ENCODE results near the gene ALOX5AP.
A peak's percentile ranks its signal among the peaks of the same experiment; 100 is the strongest.

Gene ALOX5AP

GRCh38 chr13:30735025-30735871, at the start of gene ALOX5AP:
ALOX5AP (plus strand) TSS chr13:30735543; CDS start chr13:30735606, 63 bp downstream.
- DNase-seq (ENCODE audit: low read depth in 2 of 2) = no peak
- no peak for TF ChIP-seq CTCF (IDR thresholded peaks at IDR 0.05; ENCODE audit: low read depth, low read length)
- no peak within 1 kb of the TSS for H3K4me3 ChIP-seq (replicated peaks in 1 of 2; ENCODE audit: low read depth in 2 of 2, low read length in 2 of 2)

GRCh38 chr13:30685987-30686386, 49.4 kb upstream of the ALOX5AP start:
- no peak for TF ChIP-seq CTCF (IDR thresholded peaks at IDR 0.05; ENCODE audit: low read depth, low read length)
- DNase-seq (ENCODE audit: low read depth in 2 of 2) = no peak
- no peak overlapping the region for H3K4me3 ChIP-seq (replicated peaks in 1 of 2; ENCODE audit: low read depth in 2 of 2, low read length in 2 of 2)

GRCh38 chr13:30687601-30688000, 47.7 kb upstream of the ALOX5AP start:
- no peak for TF ChIP-seq CTCF (IDR thresholded peaks at IDR 0.05; ENCODE audit: low read depth, low read length)
- H3K4me3 ChIP-seq (replicated peaks in 1 of 2; ENCODE audit: low read depth in 2 of 2, low read length in 2 of 2) = no peak overlapping the region
- DNase-seq (ENCODE audit: low read depth in 2 of 2) = no peak

GRCh38 chr13:30689752-30690151, 45.6 kb upstream of the ALOX5AP start:
- no peak for TF ChIP-seq CTCF (IDR thresholded peaks at IDR 0.05; ENCODE audit: low read depth, low read length)
- DNase-seq (ENCODE audit: low read depth in 2 of 2) = no peak
- peak overlapping the region in 1 of 2 donors; percentile 57 for H3K4me3 ChIP-seq (replicated peaks in 1 of 2; ENCODE audit: low read depth in 2 of 2, low read length in 2 of 2)

- H3K4me3 ChIP-seq (replicated peaks in 1 of 2; ENCODE audit: low read depth in 2 of 2, low read length in 2 of 2) = peak overlapping the region; percentile 35 to 57
- peak; percentile 96 to 99 for DNase-seq (ENCODE audit: low read depth in 2 of 2)
- TF ChIP-seq CTCF (IDR thresholded peaks at IDR 0.05; ENCODE audit: low read depth, low read length) = no peak
Observed at GRCh38 chr13:30690282-30691188, 44.8 kb upstream of the ALOX5AP start.

GRCh38 chr13:30692113-30692512, 43.2 kb upstream of the ALOX5AP start:
- no peak overlapping the region for H3K4me3 ChIP-seq (replicated peaks in 1 of 2; ENCODE audit: low read depth in 2 of 2, low read length in 2 of 2)
- no peak for TF ChIP-seq CTCF (IDR thresholded peaks at IDR 0.05; ENCODE audit: low read depth, low read length)
- DNase-seq (ENCODE audit: low read depth in 2 of 2) = no peak
